Skeletal muscle cell (primary cell): ENCODE results near the gene FOXN4.

Experiments
- DNase-seq: peaks from one replicate; pipeline ENCODE4 v3.0.0-alpha.2; 2010; ENCODE audit warnings: low read depth
- H3K4me3 ChIP-seq: 2 replicates; pipeline ENCODE4 v1.5.1; 2011; ENCODE audit warnings: low read depth, mild to moderate bottlenecking, control low read depth, low read length, moderate library complexity

The FOXN4 gene

DNA sequence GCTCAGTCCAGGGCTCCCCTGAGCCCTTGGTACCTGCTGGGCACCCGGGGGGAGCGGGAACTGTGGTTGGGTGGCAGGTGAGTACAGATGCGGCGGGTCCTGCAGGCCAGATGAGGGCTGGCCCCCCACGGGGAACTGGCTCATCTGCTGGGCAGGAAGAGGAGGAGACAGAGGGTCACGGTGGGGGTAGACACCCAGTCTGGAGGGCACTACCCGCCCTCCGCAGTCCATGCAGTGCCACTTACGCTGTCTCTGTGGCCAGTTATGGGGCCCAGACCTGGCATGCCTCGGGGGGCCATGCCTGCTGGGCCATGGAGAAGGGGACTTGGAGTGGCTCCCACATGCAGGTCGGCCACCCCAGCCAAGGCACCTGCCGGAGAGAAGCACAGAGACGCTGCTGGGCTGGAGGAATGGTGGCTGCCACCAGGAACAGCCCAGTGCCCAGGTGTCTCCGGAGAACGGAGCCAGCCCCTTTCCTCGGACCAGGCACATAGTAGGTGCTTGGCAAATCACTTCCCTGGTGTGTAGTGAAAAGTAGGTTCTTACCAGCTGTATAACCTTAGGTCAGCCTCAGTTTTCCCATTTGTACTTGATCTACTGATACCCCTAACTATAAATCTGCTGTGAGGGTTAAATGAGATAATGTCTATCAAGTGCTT is 21.1 kb downstream of the FOXN4 start:
- H3K4me3 ChIP-seq, result no peak overlapping the region
- DNase-seq, result no peak

GRCh38 chr12:109287181-109287580 is 21.9 kb downstream of the FOXN4 start:
- no peak for DNase-seq
- no peak overlapping the region for H3K4me3 ChIP-seq

DNA sequence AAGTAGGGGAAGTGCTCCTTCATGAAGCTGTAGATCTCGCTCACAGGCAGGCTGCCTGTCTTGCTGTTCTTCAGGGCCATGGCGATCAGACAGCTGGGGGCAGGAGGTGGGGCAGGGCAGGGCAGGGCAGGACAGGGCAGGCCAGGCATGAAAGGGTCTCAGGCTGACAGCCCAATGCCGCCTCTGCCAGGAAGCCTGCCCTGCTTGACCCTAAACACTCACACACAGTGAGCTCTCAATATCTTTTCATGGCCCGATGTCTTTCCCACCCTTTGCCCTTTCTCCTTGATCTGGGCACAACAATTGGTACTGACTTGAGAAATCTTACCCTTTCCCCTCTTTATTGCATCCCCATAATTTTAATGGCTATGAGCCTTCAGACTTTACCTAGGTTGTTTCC is 22.4 kb downstream of the FOXN4 start:
- no peak overlapping the region for H3K4me3 ChIP-seq
- no peak for DNase-seq

DNA sequence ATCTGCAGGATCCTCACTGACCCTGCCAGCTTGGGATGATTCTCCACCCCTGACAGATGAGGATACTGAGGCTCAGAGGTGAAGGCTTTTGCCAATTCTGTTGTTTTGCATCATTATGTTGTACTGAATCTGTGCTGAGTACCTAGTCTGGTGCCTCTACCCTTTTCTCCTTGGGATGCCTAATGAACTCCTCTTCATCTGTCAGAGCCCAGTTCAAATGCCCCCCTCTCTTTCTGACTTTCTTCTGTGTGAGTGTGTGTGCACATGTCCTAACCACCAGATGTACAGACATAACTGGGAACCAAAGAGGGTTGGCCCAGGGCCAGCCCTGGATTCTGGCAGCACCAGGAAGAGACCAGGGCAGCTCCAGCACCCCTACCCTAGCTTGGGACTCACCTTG is 22.8 kb downstream of the FOXN4 start:
- no peak for DNase-seq
- H3K4me3 ChIP-seq, result no peak overlapping the region

DNA sequence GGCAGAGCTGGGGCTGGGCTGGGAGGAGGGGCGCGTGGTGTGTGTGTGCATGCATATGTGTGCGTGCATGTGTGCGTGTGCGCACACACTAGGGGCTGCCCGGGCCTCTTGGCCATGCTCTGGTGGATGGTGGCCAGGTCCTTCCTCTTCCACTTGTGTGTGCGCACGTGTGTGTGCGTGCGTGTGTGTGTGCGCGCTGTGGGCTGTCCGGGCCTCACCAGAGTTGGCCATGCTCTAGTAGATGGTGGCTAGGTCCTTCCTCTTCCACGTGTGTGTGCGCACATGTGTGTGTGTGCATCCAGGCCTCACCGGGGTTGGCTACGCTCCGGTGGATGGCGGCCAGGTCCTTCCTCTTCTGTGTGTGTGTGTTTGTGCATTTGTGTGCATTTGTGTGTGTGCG is 24.7 kb downstream of the FOXN4 start:
- no peak for DNase-seq

GRCh38 chr12:109281452-109281851 is 27.6 kb downstream of the FOXN4 start:
- no peak for DNase-seq
- H3K4me3 ChIP-seq, result no peak overlapping the region

More for the DNA sequence above, 24.7 kb downstream of the FOXN4 start:
- no peak overlapping the region for H3K4me3 ChIP-seq

DNA sequence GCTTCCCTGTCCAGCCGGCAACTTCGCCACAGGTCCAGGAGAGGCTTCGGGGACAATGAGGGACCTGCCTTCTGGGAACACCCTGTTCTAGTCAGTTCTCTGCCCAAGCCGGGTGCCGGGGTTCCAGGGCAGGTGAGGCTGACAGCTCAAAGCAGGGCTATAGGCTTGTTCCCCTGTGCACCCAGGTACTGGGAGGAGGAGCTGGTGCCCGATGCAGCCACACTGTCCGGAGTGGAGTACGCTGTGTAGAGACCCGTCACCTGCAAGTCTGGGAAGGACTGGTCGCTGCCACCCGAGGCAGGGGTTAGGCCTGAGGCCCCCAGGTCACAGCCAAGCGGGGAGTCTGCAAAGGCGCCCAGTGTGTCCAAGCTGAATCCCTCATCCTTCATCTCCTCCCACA is 29.6 kb downstream of the FOXN4 start:
- no peak overlapping the region for H3K4me3 ChIP-seq
- no peak for DNase-seq

- DNase-seq, result no peak
- H3K4me3 ChIP-seq, result no peak overlapping the region
These were observed 30.2 kb downstream of the FOXN4 start for GRCh38 chr12:109278912-109279311.

DNA sequence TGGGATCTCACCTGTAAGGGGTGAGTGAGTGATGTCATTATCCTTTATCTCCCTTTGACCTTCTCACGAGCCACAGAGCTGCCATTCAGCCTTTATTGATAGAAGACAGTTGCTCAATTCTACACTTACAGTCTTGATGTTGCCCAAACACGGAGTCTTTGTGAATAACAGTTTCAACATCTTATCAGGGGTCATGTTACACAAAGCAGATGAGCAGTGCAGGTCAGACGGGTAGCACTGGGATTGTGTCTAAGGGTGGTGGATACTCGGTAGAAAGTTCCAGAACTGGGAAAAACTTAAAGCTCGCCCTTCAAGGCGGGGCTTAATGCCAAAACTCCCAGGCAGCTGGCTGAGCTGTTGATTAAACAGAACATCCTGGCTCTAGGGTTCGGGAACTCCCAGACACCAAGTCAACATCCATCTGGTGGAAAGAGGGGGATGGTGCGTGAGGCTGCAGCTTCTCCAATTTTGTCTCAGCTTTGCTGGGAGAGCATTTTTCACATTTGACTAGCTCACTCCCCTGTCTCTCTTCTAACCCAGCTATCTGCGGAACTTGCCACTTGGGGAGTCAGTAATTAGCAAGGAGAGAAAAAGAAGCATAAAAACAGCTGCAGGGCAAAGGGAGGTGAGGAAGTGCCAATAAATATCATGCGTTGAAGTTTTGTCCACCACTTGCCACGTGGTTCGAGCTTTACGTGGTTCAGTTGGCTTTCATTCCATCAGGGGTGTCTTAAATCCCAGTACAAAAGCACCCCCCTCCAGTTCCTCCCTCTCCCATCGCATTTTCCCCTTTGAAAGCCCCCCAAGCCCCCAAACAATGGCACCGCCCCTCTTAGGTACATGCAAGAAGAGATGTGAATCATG is 31.0 kb downstream of the FOXN4 start:
- H3K4me3 ChIP-seq, result no peak overlapping the region
- no peak for DNase-seq

DNA sequence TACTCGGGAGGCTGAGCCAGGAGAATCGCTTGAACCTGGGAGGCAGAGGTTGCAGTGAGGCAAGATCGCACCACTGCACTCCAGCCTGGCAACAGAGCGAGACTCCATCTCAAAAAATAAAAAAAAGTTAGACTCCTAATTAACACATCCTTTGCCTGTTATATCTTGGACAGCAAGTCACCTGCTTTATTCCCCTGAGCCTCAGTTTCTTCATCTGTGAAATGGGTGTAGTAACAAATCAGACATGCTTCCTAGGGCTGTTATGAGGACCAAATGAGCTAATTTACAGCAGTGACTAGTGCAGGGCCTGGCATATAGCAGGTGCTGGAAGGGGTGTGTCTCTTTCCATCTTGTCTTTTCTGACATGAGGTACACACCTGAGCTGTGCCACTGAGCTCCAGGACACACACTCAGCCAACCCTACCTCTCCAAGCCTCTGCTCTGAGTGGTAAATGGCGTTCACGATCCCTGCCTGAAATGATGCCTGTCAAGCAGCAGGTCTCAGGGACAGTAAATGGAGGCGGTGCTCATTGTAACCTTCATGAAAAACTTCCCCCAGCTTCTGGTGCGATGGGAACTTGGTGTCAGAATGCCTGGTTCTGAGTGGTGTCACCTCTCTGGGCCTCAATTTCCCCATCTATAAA is 31.7 kb downstream of the FOXN4 start:
- DNase-seq, result no peak
- H3K4me3 ChIP-seq, result no peak overlapping the region

- no peak for DNase-seq
- H3K4me3 ChIP-seq, result no peak overlapping the region
These were observed 32.9 kb downstream of the FOXN4 start for GRCh38 chr12:109276160-109276559.

GRCh38 chr12:109275173-109275572 is 33.9 kb downstream of the FOXN4 start:
- DNase-seq, result no peak

DNA sequence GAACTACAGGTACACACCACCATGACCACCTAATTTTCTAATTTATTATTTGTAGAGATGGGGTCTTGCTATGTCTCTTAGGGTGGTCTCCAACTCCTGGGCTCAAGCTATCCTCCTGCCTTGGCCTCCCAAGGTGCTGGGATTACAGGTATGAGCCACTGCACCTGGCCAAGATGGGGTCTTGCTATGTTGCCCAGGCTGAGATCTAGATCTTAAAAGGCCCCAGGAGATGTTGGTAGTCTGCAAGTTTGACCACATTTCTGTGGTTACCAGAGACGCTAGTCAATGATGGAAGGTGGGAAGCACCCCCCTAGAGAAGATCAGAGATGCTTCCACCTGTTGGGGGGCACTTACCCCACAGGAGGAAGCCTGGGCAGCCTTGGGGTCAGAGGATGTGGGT is 34.7 kb downstream of the FOXN4 start:
- H3K4me3 ChIP-seq, result no peak overlapping the region
- no peak for DNase-seq

More at GRCh38 chr12:109275173-109275572, 33.9 kb downstream of the FOXN4 start:
- no peak overlapping the region for H3K4me3 ChIP-seq

DNA sequence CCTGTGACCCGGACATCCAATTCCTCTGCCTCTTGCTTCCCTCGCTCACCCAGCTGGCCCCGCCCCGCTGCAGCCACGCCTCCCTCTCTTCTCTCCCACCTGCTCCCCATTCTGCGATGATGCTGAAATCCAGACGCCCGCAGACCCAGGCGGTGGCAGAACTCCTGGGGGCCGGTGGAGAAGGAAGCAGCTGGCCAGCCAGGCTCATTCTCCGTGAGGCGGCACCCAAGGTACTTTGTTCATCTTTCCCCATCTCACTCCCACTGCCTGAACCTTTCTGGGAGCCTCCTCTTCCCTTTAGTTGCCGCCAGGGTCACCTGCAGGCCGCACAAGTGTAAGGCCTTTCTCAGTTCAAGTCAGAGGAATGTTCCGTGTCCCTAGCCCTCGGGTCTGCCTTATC is 35.7 kb downstream of the FOXN4 start:
- no peak for DNase-seq
- no peak overlapping the region for H3K4me3 ChIP-seq

DNA sequence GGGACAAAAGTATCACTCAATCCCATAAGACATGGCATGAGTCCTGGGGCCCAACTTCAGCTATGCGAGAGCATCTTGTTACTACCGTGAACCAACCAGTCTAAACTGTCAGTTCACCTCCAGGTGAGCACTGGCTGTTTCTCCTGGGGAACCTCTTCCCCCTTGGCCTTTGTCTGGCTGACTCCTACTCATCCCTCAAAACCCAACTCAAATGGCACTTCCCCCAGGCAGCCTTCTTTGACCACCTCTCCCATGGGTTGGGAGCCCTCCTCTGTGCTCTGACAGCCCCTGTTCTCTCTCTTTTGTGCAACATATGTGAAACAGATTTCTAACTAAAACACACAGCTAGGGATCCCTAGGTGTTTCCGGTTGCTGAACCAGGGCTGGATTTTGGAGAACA is 37.7 kb downstream of the FOXN4 start:
- DNase-seq, result no peak
- H3K4me3 ChIP-seq, result no peak overlapping the region

- no peak overlapping the region for H3K4me3 ChIP-seq
- DNase-seq, result no peak
These were observed 38.6 kb downstream of the FOXN4 start for GRCh38 chr12:109270494-109270893.

DNA sequence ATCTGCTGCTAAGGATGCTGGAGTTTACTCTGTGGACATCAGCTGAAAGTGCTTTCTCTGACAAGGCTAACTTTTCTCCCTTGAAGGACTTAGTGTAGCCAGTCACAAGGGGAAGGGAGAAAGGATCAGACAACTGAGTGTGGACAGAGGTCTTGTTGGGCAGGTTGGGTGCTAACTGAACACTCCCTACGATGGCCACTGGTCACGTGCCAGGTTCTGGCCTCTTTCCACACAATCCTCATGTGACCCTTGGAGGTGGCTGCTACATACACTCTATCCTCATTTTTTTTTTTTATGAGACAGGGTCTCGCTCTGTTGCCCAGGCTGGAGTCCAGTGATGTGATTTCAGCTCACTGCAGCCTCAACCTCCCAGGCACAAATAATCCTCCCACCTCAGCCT is 39.7 kb downstream of the FOXN4 start:
- no peak for DNase-seq
- H3K4me3 ChIP-seq, result no peak overlapping the region

GRCh38 chr12:109268896-109269295 is 40.2 kb downstream of the FOXN4 start:
- DNase-seq, result no peak
- no peak overlapping the region for H3K4me3 ChIP-seq

DNA sequence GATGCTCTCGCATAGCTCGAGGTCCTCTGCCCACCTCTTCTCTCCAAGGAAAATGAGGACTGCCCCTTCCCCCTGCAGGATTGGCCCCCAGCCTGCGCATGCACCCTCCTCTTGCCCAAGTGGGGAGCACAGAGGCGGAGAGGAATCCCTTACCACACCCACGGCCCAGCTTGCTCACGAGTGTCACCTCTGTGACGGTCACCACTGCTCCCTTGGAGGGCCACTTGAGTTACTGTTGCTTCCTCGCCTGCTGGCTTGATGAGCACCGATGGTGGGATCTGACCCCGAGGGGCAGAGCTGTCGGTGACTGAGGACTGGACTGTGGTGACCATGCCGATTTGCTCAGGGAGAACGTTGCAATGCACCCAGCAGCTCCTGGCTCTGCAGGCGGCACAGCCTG is 41.7 kb downstream of the FOXN4 start:
- H3K4me3 ChIP-seq, result no peak overlapping the region
- DNase-seq, result no peak

GRCh38 chr12:109266106-109266879 is 42.8 kb downstream of the FOXN4 start:
- no peak overlapping the region for H3K4me3 ChIP-seq
- no peak for DNase-seq
